ENCODE data around the gene MTA3.
"Not testable (repeated sequence)": the region's sequence is repeated elsewhere in the genome, so short reads cannot be mapped to it uniquely, and the experiment has no call there.

Gene MTA3

DNA sequence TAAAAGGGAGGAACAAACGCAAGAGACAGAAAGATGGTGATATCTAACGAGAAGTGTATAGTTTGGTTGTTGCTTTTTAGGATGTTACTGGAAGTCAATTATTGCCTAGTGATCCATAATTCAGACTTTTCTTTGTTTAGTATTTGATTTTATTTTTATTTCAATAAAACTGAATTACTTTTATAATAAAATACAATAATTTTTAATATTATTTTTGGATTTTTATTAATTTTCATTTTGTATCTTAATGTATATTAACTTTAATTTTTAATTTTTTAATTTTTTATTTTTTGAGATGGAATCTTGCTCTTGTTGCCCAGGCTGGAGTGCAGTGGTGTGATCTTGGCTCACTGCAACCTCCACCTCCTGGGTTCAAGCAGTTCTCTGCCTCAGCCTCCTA lies 55.6 kb downstream of the MTA3 start:
- Histone ChIP-seq H3K27ac (ENCODE audit: low read depth, low read length) (no peak overlapping the region), H3K36me3 (ENCODE audit: control insufficient read depth in 5 of 5, insufficient read depth in 5 of 5, low read length in 5 of 5) (peaks cover 0 to 9% (median 6%) of the 10 kb centered on the region in 5 donors), H3K4me3 (ENCODE audit: low read depth in 1 of 5, low read length in 5 of 5) (no peak overlapping the region), H3K9me3 (ENCODE audit: control insufficient read depth in 5 of 5, low read length in 5 of 5) (no peaks in the 10 kb centered on the region), H3K27me3 (ENCODE audit: control insufficient read depth in 5 of 5, insufficient read depth in 4 of 5, low read length in 5 of 5) (no peaks in the 10 kb centered on the region), H3K9ac (ENCODE audit: low read length in 5 of 5) (no peak overlapping the region), H3K4me1 (ENCODE audit: control insufficient read depth in 5 of 5, insufficient read depth in 5 of 5, low read length in 5 of 5) (no peaks in the 10 kb centered on the region)

DNA sequence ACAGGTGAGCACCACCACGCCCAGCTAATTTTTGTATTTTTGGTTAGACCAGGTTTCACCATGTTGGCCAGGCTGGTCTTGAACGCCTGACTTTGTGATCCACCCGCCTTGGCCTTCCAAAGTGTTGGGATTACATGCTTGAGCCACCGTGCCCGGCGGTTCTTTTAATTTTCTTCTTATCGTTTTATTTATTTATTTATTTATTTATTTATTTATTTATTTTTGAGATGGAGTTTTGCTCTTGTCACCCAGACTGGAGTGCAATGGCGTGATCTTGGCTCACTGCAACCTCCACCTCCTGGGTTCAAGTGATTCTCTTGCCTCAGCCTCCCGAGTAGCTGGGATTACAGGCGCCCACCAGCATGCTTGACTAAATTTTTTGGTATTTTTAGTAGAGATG lies 59.6 kb downstream of the MTA3 start:
- not testable (repeated sequence) for H3K4me3 ChIP-seq (ENCODE audit: low read depth in 1 of 5, low read length in 5 of 5); H3K27me3 ChIP-seq (ENCODE audit: control insufficient read depth in 5 of 5, insufficient read depth in 4 of 5, low read length in 5 of 5); H3K27ac ChIP-seq (ENCODE audit: low read depth, low read length); H3K4me1 ChIP-seq (ENCODE audit: control insufficient read depth in 5 of 5, insufficient read depth in 5 of 5, low read length in 5 of 5); H3K9ac ChIP-seq (ENCODE audit: low read length in 5 of 5); H3K36me3 ChIP-seq (ENCODE audit: control insufficient read depth in 5 of 5, insufficient read depth in 5 of 5, low read length in 5 of 5); H3K9me3 ChIP-seq (ENCODE audit: control insufficient read depth in 5 of 5, low read length in 5 of 5)

DNA sequence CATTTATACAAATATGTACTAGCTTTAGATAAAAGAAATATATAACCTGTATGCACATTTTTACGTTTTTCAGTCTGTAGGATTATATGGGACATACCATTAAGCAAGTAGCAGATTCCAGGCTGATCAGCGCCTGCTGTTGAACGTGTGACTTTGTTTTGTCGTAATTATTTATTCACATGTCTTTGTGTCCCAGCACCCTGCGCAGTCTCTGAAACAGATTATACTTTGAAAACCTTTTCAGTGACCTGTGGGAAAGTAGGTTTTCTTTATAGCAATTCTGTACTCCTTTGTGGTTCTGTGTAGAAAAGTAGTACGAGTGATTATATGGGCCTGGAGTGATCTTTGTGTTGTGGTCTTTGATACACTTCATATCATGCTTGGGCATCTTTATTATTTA lies 68.5 kb downstream of the MTA3 start:
- Histone ChIP-seq H3K27ac (ENCODE audit: low read depth, low read length) (no peak overlapping the region), H3K4me1 (ENCODE audit: control insufficient read depth in 5 of 5, insufficient read depth in 5 of 5, low read length in 5 of 5) (no peaks in the 10 kb centered on the region), H3K36me3 (ENCODE audit: control insufficient read depth in 5 of 5, insufficient read depth in 5 of 5, low read length in 5 of 5) (no peaks in the 10 kb centered on the region), H3K27me3 (ENCODE audit: control insufficient read depth in 5 of 5, insufficient read depth in 4 of 5, low read length in 5 of 5) (no peaks in the 10 kb centered on the region), H3K9ac (ENCODE audit: low read length in 5 of 5) (no peak overlapping the region), H3K4me3 (ENCODE audit: low read depth in 1 of 5, low read length in 5 of 5) (no peak overlapping the region), H3K9me3 (ENCODE audit: control insufficient read depth in 5 of 5, low read length in 5 of 5) (no peaks in the 10 kb centered on the region)

DNA sequence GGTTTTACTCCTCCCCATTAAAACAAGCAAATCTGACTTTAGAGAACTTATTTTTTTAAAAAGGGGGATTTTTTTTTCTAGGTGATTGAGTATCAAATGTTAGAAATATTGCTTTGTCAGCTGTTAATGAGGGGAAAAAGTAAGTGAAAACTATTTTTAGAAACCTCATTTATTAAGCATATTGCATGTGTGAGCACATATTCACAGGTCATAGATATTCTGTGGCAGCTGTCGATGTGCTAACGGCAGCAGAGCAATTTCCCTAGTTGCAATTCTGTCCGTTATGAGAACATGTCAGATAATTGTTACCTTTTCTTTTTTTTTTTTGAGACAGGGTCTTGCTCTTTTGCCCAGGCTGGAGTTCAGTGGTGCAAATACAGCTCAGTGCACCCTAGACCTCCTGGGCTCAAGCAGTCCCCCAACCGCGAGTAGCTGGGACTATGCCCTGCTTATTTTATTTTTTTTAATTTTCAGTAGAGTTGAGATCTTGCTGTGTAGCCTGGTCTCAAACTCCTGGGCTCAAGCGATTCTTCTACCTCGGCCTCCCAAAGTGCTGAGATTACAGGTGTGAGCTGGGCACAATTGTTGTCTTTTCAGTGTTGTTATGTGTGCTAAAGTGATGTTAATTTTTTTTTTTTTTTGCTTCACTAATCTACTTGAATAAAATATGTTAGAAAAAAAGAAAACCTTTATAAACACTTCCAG lies 69.8 kb downstream of the MTA3 start:
- Histone ChIP-seq H3K9ac (ENCODE audit: low read length in 5 of 5) (no peak overlapping the region), H3K4me1 (ENCODE audit: control insufficient read depth in 5 of 5, insufficient read depth in 5 of 5, low read length in 5 of 5) (peaks cover 0 to 5% (median 0%) of the 10 kb centered on the region in 5 donors), H3K27me3 (ENCODE audit: control insufficient read depth in 5 of 5, insufficient read depth in 4 of 5, low read length in 5 of 5) (no peaks in the 10 kb centered on the region), H3K36me3 (ENCODE audit: control insufficient read depth in 5 of 5, insufficient read depth in 5 of 5, low read length in 5 of 5) (no peaks in the 10 kb centered on the region), H3K9me3 (ENCODE audit: control insufficient read depth in 5 of 5, low read length in 5 of 5) (no peaks in the 10 kb centered on the region), H3K4me3 (ENCODE audit: low read depth in 1 of 5, low read length in 5 of 5) (no peak overlapping the region), H3K27ac (ENCODE audit: low read depth, low read length) (no peak overlapping the region)

DNA sequence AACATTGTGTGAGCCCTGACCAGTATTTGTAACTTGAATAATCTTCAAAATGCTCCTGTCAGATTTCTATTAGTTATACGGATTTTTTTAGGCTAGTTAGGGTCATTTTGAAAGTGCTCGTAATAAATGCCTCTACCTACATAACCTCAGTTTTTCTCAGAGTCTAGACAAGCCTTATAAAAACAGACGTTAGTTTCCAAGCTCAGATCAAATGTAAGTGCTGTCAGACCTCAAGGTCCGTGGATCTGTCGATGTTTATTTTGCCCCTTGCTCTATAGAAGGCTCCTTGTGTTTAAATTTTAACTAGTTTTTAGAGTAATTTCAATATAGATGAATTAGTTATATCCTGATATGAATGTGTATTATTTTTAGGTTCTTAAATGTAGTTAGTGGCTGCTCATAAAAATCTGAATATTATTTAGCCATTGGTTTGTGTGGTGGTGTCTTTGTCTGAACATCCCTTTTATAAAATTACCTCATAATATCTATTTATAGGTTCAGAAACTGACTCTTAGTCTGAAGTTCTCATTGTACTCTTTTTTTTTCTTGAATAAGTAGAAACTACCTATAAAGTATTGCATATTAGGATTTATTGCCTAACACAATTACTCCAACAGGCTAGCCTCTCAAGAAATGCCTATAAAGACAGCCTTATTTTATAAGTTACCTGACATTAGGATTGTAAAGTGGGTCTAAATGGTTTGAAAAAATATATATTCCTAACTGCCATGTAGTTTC lies 71.1 kb downstream of the MTA3 start:
- H3K9ac ChIP-seq (ENCODE audit: low read length in 5 of 5) = no peak overlapping the region
- no peaks in the 10 kb centered on the region for H3K9me3 ChIP-seq (ENCODE audit: control insufficient read depth in 5 of 5, low read length in 5 of 5)
- H3K36me3 ChIP-seq (ENCODE audit: control insufficient read depth in 5 of 5, insufficient read depth in 5 of 5, low read length in 5 of 5) = peaks cover 0 to 4% (median 2%) of the 10 kb centered on the region in 5 donors
- H3K4me3 ChIP-seq (ENCODE audit: low read depth in 1 of 5, low read length in 5 of 5) = no peak overlapping the region
- no peak overlapping the region for H3K27ac ChIP-seq (ENCODE audit: low read depth, low read length)
- H3K27me3 ChIP-seq (ENCODE audit: control insufficient read depth in 5 of 5, insufficient read depth in 4 of 5, low read length in 5 of 5) = no peaks in the 10 kb centered on the region
- peaks cover 0 to 7% (median 0%) of the 10 kb centered on the region in 5 donors for H3K4me1 ChIP-seq (ENCODE audit: control insufficient read depth in 5 of 5, insufficient read depth in 5 of 5, low read length in 5 of 5)

DNA sequence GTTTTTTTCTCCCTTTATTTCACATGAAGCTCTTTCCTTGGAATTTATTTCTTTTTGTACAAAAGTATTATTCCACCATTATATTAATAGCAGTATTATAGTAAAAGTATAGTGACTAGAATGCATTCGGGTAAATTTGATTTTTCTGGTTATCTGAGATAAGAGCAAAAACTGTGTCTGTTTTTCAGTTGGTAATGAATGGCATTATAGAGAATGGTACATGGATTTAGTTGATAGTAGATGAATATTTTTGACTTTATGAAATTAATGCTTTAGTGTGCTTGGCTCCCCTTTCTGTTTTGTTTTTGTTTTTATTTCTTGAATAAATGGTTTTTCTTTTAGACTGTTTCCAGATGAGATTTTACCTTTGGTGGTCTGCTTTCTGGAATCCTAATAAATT lies 71.8 kb downstream of the MTA3 start:
- no peak overlapping the region for H3K9ac ChIP-seq (ENCODE audit: low read length in 5 of 5)

DNA sequence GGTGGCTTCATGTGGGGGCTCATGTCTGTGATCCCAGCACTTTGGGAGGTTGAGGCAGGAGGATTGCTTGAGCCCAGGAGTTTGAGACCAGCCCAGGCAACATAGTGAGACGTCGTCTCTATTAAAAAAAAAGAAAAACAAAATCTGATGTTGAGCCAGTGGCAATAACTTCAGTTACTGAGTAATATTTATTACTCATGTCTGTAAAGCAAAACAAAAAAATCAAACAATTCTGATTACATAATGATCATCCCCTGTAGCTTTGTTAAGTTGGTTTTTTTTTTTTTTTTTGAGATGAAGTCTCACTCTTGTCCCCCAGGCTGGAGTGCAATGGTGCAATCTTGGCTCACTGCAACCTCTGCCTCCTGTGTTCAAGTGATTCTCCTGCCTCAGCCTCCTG lies 73.9 kb downstream of the MTA3 start:
- not testable (repeated sequence) for H3K9me3 ChIP-seq (ENCODE audit: control insufficient read depth in 5 of 5, low read length in 5 of 5); H3K27ac ChIP-seq (ENCODE audit: low read depth, low read length); H3K4me1 ChIP-seq (ENCODE audit: control insufficient read depth in 5 of 5, insufficient read depth in 5 of 5, low read length in 5 of 5); H3K27me3 ChIP-seq (ENCODE audit: control insufficient read depth in 5 of 5, insufficient read depth in 4 of 5, low read length in 5 of 5); H3K4me3 ChIP-seq (ENCODE audit: low read depth in 1 of 5, low read length in 5 of 5); H3K9ac ChIP-seq (ENCODE audit: low read length in 5 of 5)
- H3K36me3 ChIP-seq (ENCODE audit: control insufficient read depth in 5 of 5, insufficient read depth in 5 of 5, low read length in 5 of 5) = peaks cover 10 to 21% (median 15%) of the 10 kb centered on the region in 5 donors

More for the DNA sequence above, 71.8 kb downstream of the MTA3 start:
- Histone ChIP-seq H3K4me3 (ENCODE audit: low read depth in 1 of 5, low read length in 5 of 5) (no peak overlapping the region), H3K27ac (ENCODE audit: low read depth, low read length) (no peak overlapping the region), H3K27me3 (ENCODE audit: control insufficient read depth in 5 of 5, insufficient read depth in 4 of 5, low read length in 5 of 5) (no peaks in the 10 kb centered on the region), H3K4me1 (ENCODE audit: control insufficient read depth in 5 of 5, insufficient read depth in 5 of 5, low read length in 5 of 5) (peaks cover 0 to 7% (median 0%) of the 10 kb centered on the region in 5 donors), H3K9me3 (ENCODE audit: control insufficient read depth in 5 of 5, low read length in 5 of 5) (no peaks in the 10 kb centered on the region), H3K36me3 (ENCODE audit: control insufficient read depth in 5 of 5, insufficient read depth in 5 of 5, low read length in 5 of 5) (peaks cover 3 to 8% (median 4%) of the 10 kb centered on the region in 5 donors)

DNA sequence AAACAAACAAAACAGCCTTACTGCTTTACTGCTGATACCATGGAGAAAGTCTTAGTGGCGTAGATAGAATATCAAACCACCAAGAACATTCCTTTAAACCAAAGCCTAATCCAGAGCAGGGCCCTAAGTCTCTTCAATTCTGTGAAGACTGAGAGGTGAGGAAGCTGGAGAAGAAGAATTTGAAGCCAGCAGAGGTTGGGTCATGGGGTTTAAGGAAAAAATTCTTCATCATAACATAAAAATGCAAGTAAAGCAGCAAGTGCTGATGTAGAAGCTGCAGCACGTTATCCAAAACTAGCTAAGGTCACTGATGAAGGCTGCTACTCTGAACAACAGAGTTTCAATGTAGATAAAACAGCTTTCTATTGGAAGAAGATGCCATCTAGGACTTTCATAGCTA lies 77.1 kb downstream of the MTA3 start:
- Histone ChIP-seq H3K27ac (ENCODE audit: low read depth, low read length) (no peak overlapping the region), H3K27me3 (ENCODE audit: control insufficient read depth in 5 of 5, insufficient read depth in 4 of 5, low read length in 5 of 5) (no peaks in the 10 kb centered on the region), H3K4me3 (ENCODE audit: low read depth in 1 of 5, low read length in 5 of 5) (no peak overlapping the region), H3K36me3 (ENCODE audit: control insufficient read depth in 5 of 5, insufficient read depth in 5 of 5, low read length in 5 of 5) (peaks cover 13 to 21% (median 15%) of the 10 kb centered on the region in 5 donors), H3K9ac (ENCODE audit: low read length in 5 of 5) (no peak overlapping the region), H3K9me3 (ENCODE audit: control insufficient read depth in 5 of 5, low read length in 5 of 5) (no peaks in the 10 kb centered on the region), H3K4me1 (ENCODE audit: control insufficient read depth in 5 of 5, insufficient read depth in 5 of 5, low read length in 5 of 5) (peaks cover 0 to 7% (median 0%) of the 10 kb centered on the region in 5 donors)

DNA sequence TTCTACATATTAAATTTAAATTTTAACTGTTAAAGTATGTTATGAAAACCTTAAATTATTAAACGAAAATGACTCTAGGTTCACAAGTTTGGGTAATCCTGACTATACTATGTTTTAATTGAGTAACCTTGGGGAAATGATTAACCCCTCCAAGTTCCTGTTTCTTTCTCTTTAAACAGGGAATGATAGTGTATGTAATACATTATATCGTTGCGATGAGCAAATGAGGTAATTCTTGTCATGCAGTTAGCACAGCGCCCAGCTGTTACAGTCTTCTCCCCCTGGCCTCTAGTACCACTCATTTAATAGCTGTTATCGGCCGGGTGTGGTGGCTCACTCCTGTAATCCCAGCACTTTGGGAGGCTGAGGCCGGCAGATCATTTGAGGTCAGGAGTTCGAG lies 80.4 kb downstream of the MTA3 start:
- Histone ChIP-seq H3K4me1 (ENCODE audit: control insufficient read depth in 5 of 5, insufficient read depth in 5 of 5, low read length in 5 of 5) (no peaks in the 10 kb centered on the region), H3K4me3 (ENCODE audit: low read depth in 1 of 5, low read length in 5 of 5) (no peak overlapping the region)

DNA sequence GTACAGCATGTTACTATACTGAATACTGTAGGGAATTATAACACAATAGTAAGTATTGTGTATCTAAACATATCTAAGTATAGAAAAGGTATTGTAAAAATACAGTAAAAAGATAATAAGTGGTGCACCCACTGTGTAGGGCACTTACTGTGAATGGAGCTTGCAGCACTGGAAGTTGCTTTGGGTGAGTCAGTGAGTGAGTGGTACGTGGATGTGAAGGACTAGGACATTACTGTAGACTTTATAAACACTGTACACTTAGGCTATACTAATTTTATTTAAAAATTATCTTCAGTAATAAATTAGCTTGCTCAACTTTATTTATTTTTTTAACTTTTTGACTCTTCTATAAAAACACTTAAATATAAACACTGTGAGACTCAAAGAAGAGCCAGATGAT lies 82.6 kb downstream of the MTA3 start:
- no peaks in the 10 kb centered on the region for H3K9me3 ChIP-seq (ENCODE audit: control insufficient read depth in 5 of 5, low read length in 5 of 5)
- no peaks in the 10 kb centered on the region for H3K4me1 ChIP-seq (ENCODE audit: control insufficient read depth in 5 of 5, insufficient read depth in 5 of 5, low read length in 5 of 5)
- H3K4me3 ChIP-seq (ENCODE audit: low read depth in 1 of 5, low read length in 5 of 5) = no peak overlapping the region

More for the DNA sequence above, 80.4 kb downstream of the MTA3 start:
- H3K9me3 ChIP-seq (ENCODE audit: control insufficient read depth in 5 of 5, low read length in 5 of 5) = no peaks in the 10 kb centered on the region
- H3K36me3 ChIP-seq (ENCODE audit: control insufficient read depth in 5 of 5, insufficient read depth in 5 of 5, low read length in 5 of 5) = peaks cover 13 to 21% (median 15%) of the 10 kb centered on the region in 5 donors
- no peak overlapping the region for H3K9ac ChIP-seq (ENCODE audit: low read length in 5 of 5)
- no peak overlapping the region for H3K27ac ChIP-seq (ENCODE audit: low read depth, low read length)
- no peaks in the 10 kb centered on the region for H3K27me3 ChIP-seq (ENCODE audit: control insufficient read depth in 5 of 5, insufficient read depth in 4 of 5, low read length in 5 of 5)

More for the DNA sequence above, 82.6 kb downstream of the MTA3 start:
- peaks cover 5 to 14% (median 7%) of the 10 kb centered on the region in 5 donors for H3K36me3 ChIP-seq (ENCODE audit: control insufficient read depth in 5 of 5, insufficient read depth in 5 of 5, low read length in 5 of 5)
- no peak overlapping the region for H3K27ac ChIP-seq (ENCODE audit: low read depth, low read length)
- no peak overlapping the region for H3K9ac ChIP-seq (ENCODE audit: low read length in 5 of 5)
- no peaks in the 10 kb centered on the region for H3K27me3 ChIP-seq (ENCODE audit: control insufficient read depth in 5 of 5, insufficient read depth in 4 of 5, low read length in 5 of 5)

Data from subcutaneous abdominal adipose tissue (tissue), 5 donors.